ENCODE data around the gene POM121C. TPM values are rescaled to one million over a fixed set of nuclear protein-coding genes. Genes with fewer than 3 reads are reported as not detected.

POM121C gene
- total RNA-seq, result 5.8 and 9.0 TPM in 2 replicates

DNA sequence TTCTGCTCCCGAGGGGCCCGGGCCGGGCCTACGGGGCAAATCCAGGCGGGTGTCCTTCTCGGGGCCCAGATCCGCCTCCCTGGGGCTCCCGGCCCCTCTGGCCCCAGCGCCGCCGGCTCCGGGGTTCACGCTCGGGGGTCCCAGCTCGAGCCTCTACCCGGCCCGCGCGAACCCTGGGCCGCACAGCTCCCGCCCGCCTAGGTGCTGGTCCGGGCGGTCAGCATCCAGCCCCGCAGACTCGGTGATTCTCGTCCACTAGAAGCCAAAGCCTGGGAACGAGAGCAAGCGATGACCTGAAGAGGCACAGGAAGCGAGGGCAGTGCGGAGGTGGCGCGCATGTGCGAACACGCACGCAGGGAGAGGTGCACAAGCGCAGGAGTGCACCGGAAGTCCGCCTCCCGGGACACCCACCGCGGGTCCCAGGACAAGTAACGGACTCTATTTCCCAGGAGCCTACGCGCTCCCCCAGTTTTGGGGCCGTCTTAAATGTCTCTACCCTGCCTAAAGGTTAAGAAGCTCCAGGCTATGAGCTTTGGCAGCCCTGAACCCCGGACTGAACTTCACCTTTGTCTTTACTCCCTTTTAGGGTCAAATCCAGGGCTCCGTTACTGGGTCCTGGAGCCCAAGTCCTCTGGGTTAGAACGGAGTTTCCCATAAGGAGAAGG lies at the start of gene POM121C:
Gene POM121C, minus strand, starts transcription at position 321 of the 665 bp plus-strand sequence. CDS start 44,803 bp downstream, outside the sequence.

DNA sequence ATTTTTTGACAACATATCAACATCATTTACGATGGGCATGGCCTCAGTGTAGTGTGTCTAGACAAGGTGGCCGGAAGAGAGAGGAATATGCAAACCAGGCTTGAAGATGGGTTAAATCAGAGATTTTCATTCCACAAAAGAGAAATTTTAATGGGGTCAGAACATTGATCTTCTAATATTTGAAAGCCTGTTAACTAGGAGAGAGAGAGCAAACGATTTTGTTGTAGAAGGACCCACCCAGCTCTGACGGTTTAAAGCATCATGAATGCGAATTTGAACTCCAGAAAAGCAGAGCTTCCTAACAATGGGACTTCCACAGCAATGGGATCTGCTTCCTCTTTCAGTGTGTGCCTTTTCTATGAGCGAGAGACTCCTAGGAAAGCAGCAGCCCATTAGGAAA lies 5.9 kb upstream of the POM121C start, which contains the start of gene SPDYE5:
Gene SPDYE5, plus strand, starts transcription at position 301 of the 400 bp plus-strand sequence. CDS start 1,728 bp downstream, outside the sequence.

DNA sequence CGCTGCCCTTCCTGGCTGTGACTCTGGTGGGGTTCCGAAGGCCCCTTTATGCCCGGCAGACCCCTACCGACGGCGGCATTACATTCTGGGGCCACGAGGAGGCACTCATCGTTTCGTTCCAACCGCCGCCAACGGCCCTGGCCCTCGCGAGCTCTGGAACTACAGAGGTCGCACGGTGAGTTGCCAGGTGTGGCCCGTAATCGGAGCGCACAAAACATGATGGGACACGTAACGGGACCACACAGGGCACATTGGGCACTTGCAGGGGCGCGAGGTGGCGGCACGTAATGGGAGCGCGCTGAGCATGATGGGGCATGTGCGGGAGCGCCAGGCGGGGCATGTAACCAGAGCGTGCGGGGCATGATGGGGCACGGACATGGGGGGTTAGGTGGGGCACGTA lies 90.8 kb downstream of the POM121C start, which contains the start of gene TRIM73:
Gene TRIM73, plus strand, starts transcription at position 301 of the 400 bp plus-strand sequence. CDS start 3,305 bp downstream, outside the sequence.

Other genes starting within 250 kb of the POM121C start
- gene TRIM73, start 90.7 kb downstream of the POM121C start, total RNA-seq, result 0.94 and 1.1 TPM in 2 replicates
- not detected in 2 replicates for gene SPDYE5, start 6.0 kb upstream of the POM121C start, total RNA-seq

Measured in bronchial smooth muscle cell (primary cell).